Measurements from ENCODE around the gene EMC7. TPM values are rescaled to one million over a fixed set of nuclear protein-coding genes. Genes with fewer than 3 reads are reported as not detected.

EMC7 gene
- total RNA-seq, 1 donor from 2014 or later, result 84.9 TPM

- no peak for DNase-seq (ENCODE audit: extremely low spot score, unreplicated experiment)
- H3K4me1 Mint-ChIP-seq (ENCODE audit: unreplicated experiment), result peaks cover 27% of the 10 kb centered on the region
- peaks cover 26% of the 10 kb centered on the region for H3K9me3 Mint-ChIP-seq (ENCODE audit: unreplicated experiment)
- TF ChIP-seq CTCF (IDR thresholded peaks at IDR 0.05), result no peak
- no peaks in the 10 kb centered on the region for H3K27me3 Mint-ChIP-seq (ENCODE audit: unreplicated experiment)
- peaks cover 20% of the 10 kb centered on the region for H3K36me3 Mint-ChIP-seq (ENCODE audit: unreplicated experiment)
- H3K27ac Mint-ChIP-seq (ENCODE audit: unreplicated experiment), result peak overlapping the region; percentile 70
- H3K4me3 Mint-ChIP-seq (ENCODE audit: unreplicated experiment), result no peak overlapping the region
Observed at GRCh38 chr15:34049112-34049511, 52.5 kb downstream of the EMC7 start.

GRCh38 chr15:34047893-34048775 is 53.5 kb downstream of the EMC7 start:
- Mint-ChIP-seq H3K4me1 (ENCODE audit: unreplicated experiment) (peaks cover 27% of the 10 kb centered on the region), H3K36me3 (ENCODE audit: unreplicated experiment) (peaks cover 20% of the 10 kb centered on the region), H3K4me3 (ENCODE audit: unreplicated experiment) (peak overlapping the region; percentile 21), H3K27ac (ENCODE audit: unreplicated experiment) (peak overlapping the region; percentile 70), H3K9me3 (ENCODE audit: unreplicated experiment) (peaks cover 26% of the 10 kb centered on the region), H3K27me3 (ENCODE audit: unreplicated experiment) (no peaks in the 10 kb centered on the region)
- DNase-seq (ENCODE audit: extremely low spot score, unreplicated experiment), result no peak
- TF ChIP-seq CTCF (IDR thresholded peaks at IDR 0.05), result no peak

- no peak overlapping the region for H3K27ac Mint-ChIP-seq (ENCODE audit: unreplicated experiment)
Observed at GRCh38 chr15:34046471-34047145, 55.1 kb downstream of the EMC7 start.

GRCh38 chr15:34043813-34044212 is 57.8 kb downstream of the EMC7 start:
- Mint-ChIP-seq H3K36me3 (ENCODE audit: unreplicated experiment) (no peaks in the 10 kb centered on the region), H3K4me1 (ENCODE audit: unreplicated experiment) (peaks cover 28% of the 10 kb centered on the region), H3K9me3 (ENCODE audit: unreplicated experiment) (no peaks in the 10 kb centered on the region), H3K27ac (ENCODE audit: unreplicated experiment) (no peak overlapping the region), H3K27me3 (ENCODE audit: unreplicated experiment) (no peaks in the 10 kb centered on the region), H3K4me3 (ENCODE audit: unreplicated experiment) (no peak overlapping the region)
- DNase-seq (ENCODE audit: extremely low spot score, unreplicated experiment), result no peak
- no peak for TF ChIP-seq CTCF (IDR thresholded peaks at IDR 0.05)

More at GRCh38 chr15:34046471-34047145, 55.1 kb downstream of the EMC7 start:
- TF ChIP-seq CTCF (IDR thresholded peaks at IDR 0.05), result no peak
- Mint-ChIP-seq H3K4me3 (ENCODE audit: unreplicated experiment) (no peak overlapping the region), H3K27me3 (ENCODE audit: unreplicated experiment) (no peaks in the 10 kb centered on the region), H3K9me3 (ENCODE audit: unreplicated experiment) (peaks cover 19% of the 10 kb centered on the region), H3K4me1 (ENCODE audit: unreplicated experiment) (peaks cover 27% of the 10 kb centered on the region), H3K36me3 (ENCODE audit: unreplicated experiment) (peaks cover 12% of the 10 kb centered on the region)
- no peak for DNase-seq (ENCODE audit: extremely low spot score, unreplicated experiment)

- Mint-ChIP-seq H3K9me3 (ENCODE audit: unreplicated experiment) (no peaks in the 10 kb centered on the region), H3K4me3 (ENCODE audit: unreplicated experiment) (no peak overlapping the region), H3K27me3 (ENCODE audit: unreplicated experiment) (no peaks in the 10 kb centered on the region), H3K27ac (ENCODE audit: unreplicated experiment) (no peak overlapping the region), H3K36me3 (ENCODE audit: unreplicated experiment) (no peaks in the 10 kb centered on the region), H3K4me1 (ENCODE audit: unreplicated experiment) (peaks cover 24% of the 10 kb centered on the region)
- no peak for DNase-seq (ENCODE audit: extremely low spot score, unreplicated experiment)
- TF ChIP-seq CTCF (IDR thresholded peaks at IDR 0.05), result no peak
Observed at GRCh38 chr15:34043391-34043790, 58.3 kb downstream of the EMC7 start.

All from osteocyte (in vitro differentiated cells).